SK-N-MC (cell line): ENCODE data around the gene TBKBP1.

Experiments
- DNase-seq: peaks from one replicate; pipeline ENCODE4 v3.0.0-alpha.2; 2011; ENCODE audit warnings: low read depth, low spot score
- H3K27ac ChIP-seq: fragments of 200-600 bp; sonication (generic); 2 replicates; pipeline ENCODE4 v1.5.1; 2016; ENCODE audit warnings: mixed run types
- H3K36me3 ChIP-seq: fragments of 200-600 bp; sonication (generic); 2 replicates; pipeline ENCODE4 v1.6.1; 2017; ENCODE audit warnings: antibody characterized with exemption, low read length, mixed read lengths; ENCODE audit not compliant: insufficient read depth
- H3K4me3 ChIP-seq: fragments of 200-600 bp; sonication (generic); 2 replicates; pipeline ENCODE4 v1.5.1; 2016
- H3K9ac ChIP-seq: fragments of 200-600 bp; sonication (generic); 2 replicates; pipeline ENCODE4 v1.8.0; 2017; ENCODE audit warnings: mixed run types, mixed read lengths; ENCODE audit not compliant: insufficient read length
- H3K9me3 ChIP-seq: fragments of 200-600 bp; sonication (generic); 2 replicates; pipeline ENCODE4 v1.6.1; 2017; ENCODE audit warnings: low read depth, mild to moderate bottlenecking, antibody characterized with exemption, low read length, moderate library complexity, mixed read lengths
- EZH2 ChIP-seq: fragments of 200-600 bp; sonication (generic); IDR thresholded peaks from one replicate; pipeline ENCODE4 v1.6.1; 2017; ENCODE audit warnings: antibody characterized with exemption
- FOXP2 ChIP-seq: optimal IDR thresholded peaks from 2 replicates; pipeline ENCODE3; 2011; ENCODE audit warnings: mild to moderate bottlenecking, moderate library complexity; ENCODE audit not compliant: insufficient read depth; ENCODE audit errors: extremely low read length, control extremely low read depth
- POLR2AphosphoS5 ChIP-seq: IDR thresholded peaks from 2 replicates; pipeline ENCODE4 v1.6.1; 2012; ENCODE audit warnings: mild to moderate bottlenecking, low read depth, low read length, borderline replicate concordance

Gene TBKBP1

DNA sequence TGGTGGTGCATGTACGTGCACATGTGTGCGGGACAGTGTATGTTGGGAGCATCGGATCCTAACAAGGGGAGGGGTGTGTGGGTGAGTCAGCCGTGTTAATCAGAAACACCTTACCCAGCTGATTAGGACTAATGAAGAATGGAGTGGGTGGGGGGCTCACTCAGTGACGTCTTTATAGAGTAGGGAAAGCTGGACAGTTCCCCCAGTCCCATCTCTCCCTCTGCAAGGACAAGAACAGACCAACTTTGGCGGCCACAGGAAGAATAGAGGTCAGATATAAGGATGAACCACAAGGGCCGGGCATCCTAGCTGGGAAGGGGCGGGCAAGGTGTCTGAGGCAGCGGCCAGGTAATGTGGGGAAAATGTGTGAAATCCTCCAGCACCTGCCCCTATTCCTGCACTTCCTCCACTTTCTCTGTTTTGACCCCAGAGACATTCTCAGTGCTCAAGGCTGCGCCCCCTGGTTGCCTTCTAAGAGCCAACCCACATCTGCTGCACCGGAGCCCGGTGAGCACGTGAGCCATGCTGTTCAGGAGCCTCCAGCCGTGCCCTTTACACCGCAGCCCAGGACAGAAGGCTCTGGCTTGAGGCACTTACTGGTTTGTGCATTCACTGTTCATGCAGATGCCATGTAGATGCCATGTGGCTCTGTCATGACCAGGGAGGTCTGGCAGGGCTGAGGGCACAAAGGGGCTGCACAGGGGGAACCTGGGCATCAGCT lies 20.2 kb downstream of the TBKBP1 start:
- Histone ChIP-seq H3K9ac (no peak overlapping the region), H3K27ac (no peak overlapping the region), H3K9me3 (no peaks in the 10 kb centered on the region), H3K4me3 (no peak overlapping the region), H3K36me3 (peaks cover 4% of the 10 kb centered on the region; the same call in 1 of the 2 replicates)
- DNase-seq = no peak
- TF ChIP-seq FOXP2 (no peak), EZH2 (no peak), POLR2AphosphoS5 (no peak)

DNA sequence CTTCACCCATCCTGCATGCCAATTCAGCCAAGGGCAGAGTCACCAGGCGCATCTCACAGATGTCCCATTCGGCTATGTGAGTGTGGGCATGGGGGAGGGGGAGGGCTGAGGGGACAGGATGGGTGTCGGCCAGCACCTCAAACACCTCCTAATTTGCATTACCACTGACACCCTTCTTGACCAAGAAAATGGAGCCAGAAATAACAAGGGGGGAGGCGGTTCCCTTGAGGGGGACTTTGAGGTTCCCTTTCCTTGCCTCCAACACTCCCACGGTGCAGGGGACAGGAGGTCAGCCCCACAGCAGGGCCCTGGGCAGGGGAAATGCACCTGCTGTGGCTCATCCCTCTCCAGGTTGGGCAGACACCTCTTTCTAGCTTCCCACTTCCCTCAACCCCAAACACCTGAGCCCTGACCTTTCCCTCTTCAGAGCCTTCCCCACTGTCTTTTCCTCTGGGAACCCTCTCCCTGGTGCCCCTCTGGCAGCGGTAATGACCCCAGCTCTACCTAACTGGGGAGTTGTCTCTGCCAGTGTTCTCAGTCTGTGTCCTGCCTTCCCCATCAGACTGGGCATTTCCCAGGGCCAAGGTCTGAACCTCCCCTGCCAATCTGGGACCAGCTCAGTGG lies 20.9 kb downstream of the TBKBP1 start:
- DNase-seq = no peak
- no peak overlapping the region for H3K27ac ChIP-seq
- no peak overlapping the region for H3K9ac ChIP-seq
- TF ChIP-seq EZH2 (no peak), POLR2AphosphoS5 (no peak), FOXP2 (no peak)
- no peaks in the 10 kb centered on the region for H3K9me3 ChIP-seq
- H3K36me3 ChIP-seq = peaks cover 4% of the 10 kb centered on the region; the same call in 1 of the 2 replicates
- no peak overlapping the region for H3K4me3 ChIP-seq

DNA sequence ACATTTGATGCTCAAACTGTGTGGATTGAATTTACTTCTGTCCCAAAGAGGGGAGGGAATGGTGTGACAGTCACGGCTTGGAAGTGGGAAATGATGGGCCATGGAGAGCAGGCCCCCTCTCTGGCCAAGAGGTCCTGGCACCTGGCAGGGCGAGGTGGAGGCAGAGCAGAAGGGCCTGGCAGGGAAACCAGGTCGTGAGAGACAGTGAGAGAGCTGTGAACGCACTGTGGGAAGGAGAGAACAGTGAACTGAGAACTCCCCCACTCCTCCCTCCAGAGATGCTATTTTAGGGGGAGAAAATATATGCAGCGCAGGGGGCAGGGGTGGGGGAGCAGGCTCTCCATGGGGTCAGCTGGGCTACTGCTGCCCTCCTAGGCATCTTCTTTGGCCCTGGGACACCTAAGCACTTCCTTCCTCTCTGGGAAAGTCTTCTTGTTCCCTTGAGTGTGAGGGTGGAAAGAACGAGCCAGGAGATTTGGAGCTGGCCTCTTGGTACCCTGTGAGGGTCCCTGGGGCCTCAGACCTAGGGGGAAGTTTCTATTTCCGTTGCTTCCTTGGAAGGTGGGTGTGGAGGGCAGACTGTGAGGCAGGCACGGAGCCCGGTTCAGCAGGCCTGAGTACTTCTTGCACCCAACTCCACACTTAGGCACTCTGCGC lies 21.8 kb downstream of the TBKBP1 start:
- TF ChIP-seq EZH2 = no peak
- no peak for TF ChIP-seq POLR2AphosphoS5
- TF ChIP-seq FOXP2 = no peak
- H3K36me3 ChIP-seq = no peaks in the 10 kb centered on the region; the same call in 1 of the 2 replicates

DNA sequence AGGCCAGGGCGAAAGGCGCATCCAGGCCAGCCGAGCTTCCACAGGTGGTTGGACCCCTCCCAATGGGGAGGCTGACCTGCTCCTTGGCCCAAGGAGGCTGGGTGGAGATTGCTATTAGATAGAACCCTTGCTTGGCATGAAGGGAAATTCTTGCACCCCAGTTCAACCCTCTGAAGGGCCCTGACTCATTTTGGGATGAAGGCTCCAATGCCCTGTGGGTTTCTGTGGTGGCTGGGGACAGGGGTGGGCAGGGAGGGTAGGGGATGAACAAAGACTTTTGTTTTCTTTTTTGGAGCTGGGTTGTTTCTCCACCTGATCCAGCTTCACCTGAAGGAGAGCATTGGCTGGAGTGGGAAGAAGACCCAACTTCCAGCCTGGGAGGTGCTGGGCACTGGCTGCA lies 22.4 kb downstream of the TBKBP1 start:
- no peak for DNase-seq
- no peaks in the 10 kb centered on the region for H3K36me3 ChIP-seq
- no peaks in the 10 kb centered on the region for H3K9me3 ChIP-seq
- no peak overlapping the region for H3K4me3 ChIP-seq
- TF ChIP-seq POLR2AphosphoS5 (no peak), FOXP2 (no peak), EZH2 (no peak)
- H3K27ac ChIP-seq = no peak overlapping the region
- no peak overlapping the region for H3K9ac ChIP-seq

More for the DNA sequence above, 21.8 kb downstream of the TBKBP1 start:
- DNase-seq = no peak
- Histone ChIP-seq H3K4me3 (no peak overlapping the region), H3K9ac (no peak overlapping the region), H3K27ac (no peak overlapping the region), H3K9me3 (no peaks in the 10 kb centered on the region)

DNA sequence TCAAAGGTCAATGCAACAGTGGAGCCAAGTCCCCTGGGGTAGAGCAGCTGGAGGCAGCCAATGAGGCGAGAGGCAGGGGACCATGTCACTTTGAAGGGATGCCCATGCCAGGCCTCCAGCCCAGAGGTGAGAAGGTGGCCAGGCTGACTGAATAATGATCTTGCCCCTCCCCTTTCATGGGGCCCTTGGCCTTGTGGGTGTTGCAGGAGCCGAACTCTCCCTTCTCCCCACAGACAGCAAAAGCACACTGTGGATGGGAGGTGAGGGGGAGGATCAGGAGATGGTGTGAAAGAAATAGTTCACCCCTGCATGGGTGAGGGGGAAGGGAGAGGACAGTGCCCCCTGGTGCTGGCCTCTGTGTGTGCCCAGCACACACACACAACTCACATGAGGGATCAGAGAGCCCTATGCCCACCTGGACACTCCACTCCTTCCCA lies 23.3 kb downstream of the TBKBP1 start:
- no peaks in the 10 kb centered on the region for H3K9me3 ChIP-seq
- no peak for DNase-seq
- H3K9ac ChIP-seq = no peak overlapping the region
- TF ChIP-seq FOXP2 (no peak), POLR2AphosphoS5 (no peak), EZH2 (no peak)
- H3K4me3 ChIP-seq = no peak overlapping the region
- no peaks in the 10 kb centered on the region for H3K36me3 ChIP-seq
- no peak overlapping the region for H3K27ac ChIP-seq

DNA sequence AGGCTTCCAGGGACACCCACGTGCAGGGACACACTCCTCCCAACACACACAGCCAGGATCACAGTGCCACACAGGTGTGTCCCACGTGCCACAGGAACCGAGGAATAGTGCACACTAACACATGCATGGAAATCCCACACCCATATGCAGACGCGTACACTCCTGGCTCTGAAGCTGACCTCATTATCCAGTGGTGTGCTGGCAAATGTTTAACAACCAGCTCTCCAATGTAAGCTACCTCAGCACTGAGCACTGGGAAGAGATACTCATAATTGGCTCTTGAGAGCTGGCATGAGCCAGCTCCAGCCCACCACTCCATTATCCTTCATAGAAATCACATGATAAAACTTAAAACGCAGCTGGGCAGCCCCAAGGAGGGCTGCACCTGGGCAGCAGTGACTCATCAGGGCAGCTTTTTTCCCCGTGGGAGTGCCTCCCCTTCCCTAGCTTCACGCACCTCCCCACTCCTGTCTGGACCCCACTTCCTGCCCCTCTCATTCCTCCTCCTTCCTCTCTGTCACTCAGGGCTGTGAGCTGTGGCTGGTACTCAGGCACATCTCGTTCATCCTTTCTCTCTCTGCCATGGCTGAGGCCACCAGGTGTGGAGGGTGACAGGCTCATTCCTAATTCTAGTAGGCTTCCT lies 24.1 kb downstream of the TBKBP1 start:
- no peak overlapping the region for H3K9ac ChIP-seq
- H3K36me3 ChIP-seq = no peaks in the 10 kb centered on the region
- no peak overlapping the region for H3K27ac ChIP-seq
- TF ChIP-seq POLR2AphosphoS5 (no peak), FOXP2 (no peak), EZH2 (no peak)
- no peak for DNase-seq
- no peaks in the 10 kb centered on the region for H3K9me3 ChIP-seq
- no peak overlapping the region for H3K4me3 ChIP-seq

DNA sequence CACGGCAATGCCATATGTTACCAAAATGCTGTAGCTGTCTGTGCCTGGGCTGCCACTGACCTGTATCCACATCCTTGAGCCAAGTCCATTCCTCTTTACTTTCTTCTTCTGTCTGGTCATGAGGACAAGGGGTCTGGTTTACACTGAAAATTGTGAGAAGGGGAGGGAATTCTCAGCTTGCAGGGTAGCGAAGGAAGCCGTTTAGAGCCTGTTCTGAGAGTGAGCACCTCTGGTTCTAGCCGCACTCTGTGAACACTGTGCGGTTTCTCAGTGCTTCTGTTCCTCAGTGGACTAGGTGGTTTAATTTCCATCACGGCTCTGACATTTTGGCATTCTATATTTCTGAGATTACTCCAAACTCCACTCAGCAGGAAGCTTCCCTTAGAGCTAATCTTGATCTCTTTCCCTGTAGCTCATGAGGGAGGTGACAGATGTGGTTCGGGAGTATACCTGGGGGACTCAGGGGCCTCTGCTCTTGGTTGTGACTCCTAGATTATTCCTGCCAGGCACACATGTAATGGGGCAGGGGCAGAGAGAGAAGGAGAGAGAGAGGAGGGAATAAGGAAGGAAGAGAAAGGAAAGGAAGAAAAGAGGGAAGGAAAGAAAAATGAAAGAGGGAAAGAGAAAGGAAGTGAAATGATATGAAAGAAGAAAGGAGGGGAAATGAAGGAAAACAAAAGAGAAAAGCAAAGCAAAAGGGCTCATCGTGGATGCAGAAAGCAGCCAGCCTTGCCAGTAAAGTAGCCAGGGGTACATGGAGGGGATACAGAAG lies 24.9 kb downstream of the TBKBP1 start:
- Histone ChIP-seq H3K9ac (no peak overlapping the region), H3K36me3 (no peaks in the 10 kb centered on the region), H3K27ac (no peak overlapping the region), H3K9me3 (no peaks in the 10 kb centered on the region), H3K4me3 (no peak overlapping the region)
- no peak for DNase-seq
- TF ChIP-seq FOXP2 (no peak), EZH2 (no peak), POLR2AphosphoS5 (no peak)
